Fibroblast of skin of left biceps (primary cell): Measurements from ENCODE around the gene LDLRAP1.

ENCODE experiments used
- DNase-seq, 2 experiments: peaks; one replicate each; pipeline ENCODE4 v3.0.0-alpha.2; 2013; ENCODE audit warnings: low read depth in 2 of 2

Gene LDLRAP1

DNA sequence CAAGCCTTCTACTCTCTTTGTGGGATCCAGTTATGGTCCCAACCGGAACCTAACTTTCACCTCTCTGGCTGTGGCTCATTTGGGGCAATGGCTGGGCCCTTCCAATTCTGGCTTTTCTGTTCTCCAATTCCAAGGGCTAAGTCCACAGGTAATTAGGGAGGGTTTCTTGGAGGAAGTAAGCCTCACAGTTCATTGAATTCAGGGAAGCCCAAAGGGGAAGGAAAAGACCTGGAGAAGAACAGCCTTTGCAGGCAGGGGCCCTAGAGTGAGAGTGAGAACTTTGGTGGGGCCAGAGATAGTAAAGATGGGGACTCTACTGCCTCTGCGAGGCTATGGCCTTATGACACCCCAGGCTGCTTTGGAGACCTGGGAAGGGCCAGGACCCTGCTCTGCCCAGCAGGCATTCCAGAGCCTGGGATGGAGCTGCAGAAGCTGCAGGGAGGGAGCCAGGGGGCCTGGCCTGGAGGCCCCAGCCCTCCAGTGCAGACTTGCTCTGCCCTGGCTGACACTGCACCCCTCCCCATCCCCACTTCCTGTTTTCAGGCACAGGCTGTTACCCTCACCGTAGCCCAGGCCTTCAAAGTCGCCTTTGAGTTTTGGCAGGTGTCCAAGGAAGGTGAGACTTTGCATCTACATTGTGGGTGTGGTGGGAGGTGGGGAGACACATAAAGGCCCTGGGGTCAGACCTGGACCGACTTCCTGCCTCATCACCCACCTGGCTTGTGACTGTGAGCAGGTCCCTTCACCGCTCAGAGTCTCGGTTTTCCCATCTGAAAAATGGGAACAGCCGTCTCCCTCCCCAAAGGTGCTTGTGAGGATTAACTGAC, 18.9 kb downstream of the LDLRAP1 start:
- no peak for DNase-seq

DNA sequence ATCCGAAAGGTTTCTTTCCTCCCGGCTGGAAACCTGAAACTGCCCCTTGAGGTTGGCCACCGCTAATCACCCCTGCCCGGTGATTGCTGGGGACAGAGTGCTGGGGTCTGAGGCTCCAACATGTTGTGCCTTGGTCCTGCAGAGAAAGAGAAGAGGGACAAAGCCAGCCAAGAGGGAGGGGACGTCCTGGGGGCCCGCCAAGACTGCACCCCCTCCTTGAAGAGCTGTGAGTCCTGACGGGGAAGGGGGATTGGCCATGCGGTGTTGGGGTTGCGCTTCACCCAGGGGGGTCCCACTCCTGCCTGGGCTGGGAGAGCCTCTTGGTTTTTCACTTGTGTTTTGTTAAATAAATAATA, 19.5 kb downstream of the LDLRAP1 start:
- DNase-seq = no peak

GRCh38 chr1:25563330-25564215, 20.2 kb downstream of the LDLRAP1 start:
- DNase-seq = no peak

DNA sequence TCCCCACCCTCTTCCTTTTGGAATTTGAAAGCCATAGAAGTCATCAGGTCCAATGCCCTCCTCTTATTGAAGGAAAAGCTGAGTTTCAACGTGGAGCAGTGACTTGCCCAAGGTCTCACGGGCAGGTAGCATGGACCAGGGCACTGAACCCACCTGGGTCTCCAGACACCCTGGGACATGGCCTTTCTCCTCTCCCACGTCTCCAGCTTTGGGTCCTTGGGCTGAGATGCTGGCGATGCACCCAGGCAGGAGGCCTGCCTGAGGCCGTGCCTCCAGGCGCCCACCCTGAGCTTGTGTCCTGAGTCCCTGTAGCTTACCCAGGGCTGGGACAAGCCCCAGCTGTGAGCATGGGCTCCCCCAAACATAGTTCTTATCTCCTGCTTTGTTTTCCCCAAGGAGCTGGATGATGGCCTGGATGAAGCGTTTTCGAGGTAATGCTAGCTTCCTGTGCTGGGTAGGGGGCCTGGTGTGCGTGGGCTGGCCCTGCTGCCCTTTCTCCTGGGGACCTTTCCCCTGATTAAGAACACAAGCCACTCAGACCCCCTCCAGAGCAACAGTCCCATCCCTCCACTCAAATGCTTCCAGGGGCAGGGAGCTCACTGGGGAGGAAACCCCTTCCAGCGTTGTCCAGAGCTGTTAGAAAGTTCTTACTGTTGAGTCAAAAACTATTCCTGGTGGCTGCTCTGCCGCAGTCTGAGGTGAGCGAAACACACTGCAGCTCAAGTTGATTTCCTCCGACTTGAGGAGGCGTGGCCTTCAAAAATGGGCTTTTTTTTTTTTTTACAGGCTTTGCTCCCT, 21.6 kb downstream of the LDLRAP1 start:
- no peak for DNase-seq

DNA sequence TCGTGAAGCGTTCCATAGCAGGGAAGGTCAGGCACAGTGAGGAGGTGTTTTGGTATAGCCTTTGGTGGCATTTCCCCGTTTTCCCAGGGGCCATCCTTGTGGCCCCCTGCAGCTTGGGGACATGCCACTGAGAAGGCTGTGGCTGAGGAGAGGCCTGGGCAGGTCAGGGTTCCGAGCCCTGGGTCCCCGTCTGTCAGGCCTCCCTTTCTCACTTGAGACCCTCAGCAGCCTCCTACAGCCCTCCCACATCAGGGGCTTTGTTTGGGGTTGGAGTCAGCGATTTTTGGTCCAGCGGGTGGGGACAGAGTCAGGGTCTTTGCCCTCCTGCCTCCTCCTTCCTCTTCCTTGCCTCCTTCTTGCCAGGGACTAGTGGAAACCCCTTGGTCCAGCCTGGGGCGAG, 22.2 kb downstream of the LDLRAP1 start:
- DNase-seq = no peak

DNA sequence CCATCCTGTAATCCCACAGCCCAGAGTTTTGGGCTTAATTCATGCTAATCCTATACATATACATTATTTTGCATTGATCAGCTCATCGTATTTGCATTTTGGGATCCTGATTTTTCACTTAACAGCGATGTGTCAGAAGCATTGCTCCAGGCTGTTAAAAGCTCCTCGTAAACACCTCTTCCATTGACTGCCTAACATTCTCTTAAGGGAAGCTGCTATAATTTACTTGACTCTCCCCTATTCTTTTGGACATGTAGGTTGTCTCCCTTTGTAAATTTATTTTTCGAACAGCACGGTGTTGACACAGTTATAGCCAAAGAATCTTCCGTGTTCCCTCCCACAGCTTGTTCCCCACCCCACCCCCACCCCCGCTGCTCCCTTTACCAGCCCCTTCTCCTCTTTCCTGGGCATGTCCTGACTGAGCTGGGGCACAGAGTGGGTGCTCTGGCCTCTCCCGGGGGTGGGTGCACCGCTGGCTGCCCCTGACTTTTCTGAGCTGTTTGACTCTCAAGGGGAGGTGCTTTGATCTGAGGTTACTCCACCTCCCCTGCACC, 22.8 kb downstream of the LDLRAP1 start:
- no peak for DNase-seq

GRCh38 chr1:25566730-25567341, 23.4 kb downstream of the LDLRAP1 start:
- peak; percentile 62 to 68 for DNase-seq

DNA sequence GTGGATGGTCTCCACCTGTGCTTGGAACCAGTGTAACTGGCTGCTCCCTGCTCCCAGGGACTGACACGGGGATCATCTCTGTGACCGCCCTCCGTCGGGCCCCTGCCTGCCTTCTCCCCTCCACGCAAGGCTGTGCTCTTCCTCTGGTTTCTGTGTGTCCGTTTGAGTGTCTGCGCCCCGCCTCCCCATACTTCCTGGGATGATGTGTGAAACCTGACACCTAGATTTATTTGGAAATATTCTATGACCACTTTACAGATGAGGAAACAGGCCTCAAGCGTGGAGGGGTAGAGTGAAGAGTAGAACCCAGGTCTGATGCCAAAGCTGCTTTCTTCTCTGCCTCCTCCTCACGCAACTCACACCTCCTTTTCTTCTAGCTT, 24.3 kb downstream of the LDLRAP1 start:
- no peak for DNase-seq

DNA sequence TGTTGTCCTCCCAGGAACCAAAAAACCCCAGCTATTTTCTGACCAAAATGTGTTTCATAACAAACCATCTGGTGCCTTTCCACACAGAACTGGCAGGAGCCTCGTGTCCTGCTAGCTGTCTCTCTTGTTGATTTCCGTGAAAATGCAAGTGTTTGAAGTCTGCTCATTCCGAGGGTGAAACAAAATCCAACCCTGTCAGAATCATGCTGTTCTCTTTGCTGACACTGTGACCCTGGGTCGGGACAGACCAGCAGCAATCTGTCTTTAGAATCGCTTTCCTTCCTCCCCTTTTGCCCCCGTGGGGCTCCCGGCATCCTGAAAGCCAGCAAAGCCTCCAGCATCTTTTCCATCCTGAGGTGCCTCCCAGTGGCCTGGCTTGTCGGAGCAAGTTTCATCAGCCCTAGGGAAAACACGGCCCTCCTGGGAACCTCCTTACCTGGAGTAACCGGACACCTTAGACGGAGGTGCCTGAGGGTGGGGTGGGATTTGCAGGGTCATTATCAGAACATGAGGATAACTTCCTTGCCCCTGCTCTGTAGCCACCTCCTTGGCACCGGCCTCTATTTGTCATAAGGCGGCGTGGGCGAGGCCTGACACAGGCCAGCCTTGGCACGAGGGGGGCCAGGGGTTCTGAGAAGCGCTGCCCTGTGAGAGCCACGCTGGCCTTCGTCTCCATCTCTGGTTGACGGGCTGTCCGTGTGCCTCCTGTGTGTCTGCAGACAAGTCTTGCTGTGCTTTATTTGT, 24.9 kb downstream of the LDLRAP1 start:
- DNase-seq = peak in 1 of 2 experiments; percentile 18

DNA sequence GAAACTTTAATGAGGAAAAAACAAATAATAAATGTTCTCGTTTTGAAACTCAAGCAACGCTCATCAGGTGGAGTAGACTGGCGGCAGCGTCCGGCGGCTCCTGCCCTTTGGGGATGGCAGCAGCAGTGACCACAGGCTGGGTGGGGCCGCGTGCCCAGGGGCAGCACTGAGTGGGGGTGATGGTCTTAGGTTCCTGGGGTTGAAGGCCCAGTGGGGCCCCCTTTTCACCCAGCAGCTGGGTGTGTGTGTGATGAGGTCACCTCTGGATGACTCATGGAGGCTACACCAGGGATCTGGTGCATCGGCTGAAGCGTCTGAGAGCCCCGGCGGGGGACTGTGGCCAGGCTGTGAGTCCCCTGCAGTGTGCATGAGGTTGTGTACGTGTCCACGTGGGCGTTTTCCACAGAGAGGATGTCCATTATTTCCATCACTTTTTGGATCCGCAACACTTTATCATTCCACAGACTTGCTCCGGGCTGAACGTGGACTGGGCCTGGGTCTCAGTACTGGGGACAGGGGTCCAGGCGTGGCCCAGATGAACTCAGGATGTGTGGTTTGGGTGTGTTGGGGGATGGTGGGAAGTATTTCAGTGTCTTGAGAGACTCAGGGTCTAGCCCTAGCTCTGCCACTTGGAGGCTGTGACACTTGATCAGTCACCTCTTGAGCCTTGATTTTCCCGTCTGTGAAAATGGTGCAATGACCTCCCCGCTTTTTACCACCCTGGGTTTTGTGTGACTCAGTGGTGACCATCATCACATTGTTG, 25.6 kb downstream of the LDLRAP1 start:
- peak; percentile 26 to 30 for DNase-seq

GRCh38 chr1:25569597-25570396, 26.4 kb downstream of the LDLRAP1 start:
- no peak for DNase-seq

DNA sequence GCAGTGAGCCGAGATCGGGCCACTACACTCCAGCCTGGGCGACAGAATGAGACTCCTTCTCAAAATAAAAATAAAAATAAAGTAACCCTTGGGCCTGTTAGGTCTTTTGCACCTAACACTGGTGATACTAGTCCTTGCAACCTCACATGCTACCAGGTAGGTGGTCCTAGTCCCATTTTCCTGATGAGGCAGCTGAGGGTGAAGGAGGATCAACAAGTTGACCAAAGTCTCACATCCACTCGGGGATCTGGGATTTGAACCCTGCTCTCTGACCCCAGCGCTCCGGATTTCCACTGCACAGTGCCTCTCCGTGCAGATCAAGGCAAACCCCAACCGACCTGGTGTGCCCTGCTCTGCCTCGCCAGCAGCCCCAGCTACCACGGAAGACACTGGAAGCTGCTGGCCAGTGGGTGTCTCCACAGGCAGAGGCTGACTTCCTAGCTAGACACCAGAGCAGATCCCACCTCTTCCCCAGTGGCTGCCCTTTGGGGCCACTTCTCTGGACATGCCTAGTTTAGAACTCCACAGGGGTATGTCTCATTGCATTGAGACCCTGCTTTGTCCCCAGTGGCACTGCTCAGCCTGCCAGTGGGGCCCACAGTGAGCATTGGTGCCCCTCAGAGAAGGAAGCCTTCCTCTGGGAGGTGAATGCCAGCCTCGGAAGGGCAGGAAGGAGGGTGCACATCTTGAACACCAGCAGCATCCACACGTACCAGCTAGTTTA, 27.6 kb downstream of the LDLRAP1 start:
- no peak for DNase-seq

- no peak for DNase-seq
Measured at GRCh38 chr1:25571522-25571970, 28.1 kb downstream of the LDLRAP1 start.

DNA sequence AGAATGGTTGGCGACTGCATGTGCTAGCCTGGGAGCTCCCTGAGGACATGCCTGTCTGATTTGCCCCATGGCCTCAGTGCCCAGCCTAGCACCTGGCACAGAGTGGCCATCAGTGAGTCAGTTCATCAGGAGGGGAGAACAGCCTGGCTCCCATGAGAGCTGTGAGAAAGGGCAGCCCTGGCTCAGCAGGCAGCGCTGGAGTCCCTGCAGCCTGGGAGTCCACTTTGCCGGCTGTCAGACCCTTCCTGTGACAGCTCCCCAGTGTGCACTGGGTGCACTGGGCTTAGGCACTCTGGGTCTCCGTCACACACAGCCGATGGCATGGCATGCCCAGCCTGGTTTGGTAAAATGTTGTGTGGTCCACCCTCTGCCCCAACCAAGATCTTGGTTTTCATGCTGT, 28.7 kb downstream of the LDLRAP1 start:
- no peak for DNase-seq

GRCh38 chr1:25572708-25573590, 29.5 kb downstream of the LDLRAP1 start:
- DNase-seq = no peak

DNA sequence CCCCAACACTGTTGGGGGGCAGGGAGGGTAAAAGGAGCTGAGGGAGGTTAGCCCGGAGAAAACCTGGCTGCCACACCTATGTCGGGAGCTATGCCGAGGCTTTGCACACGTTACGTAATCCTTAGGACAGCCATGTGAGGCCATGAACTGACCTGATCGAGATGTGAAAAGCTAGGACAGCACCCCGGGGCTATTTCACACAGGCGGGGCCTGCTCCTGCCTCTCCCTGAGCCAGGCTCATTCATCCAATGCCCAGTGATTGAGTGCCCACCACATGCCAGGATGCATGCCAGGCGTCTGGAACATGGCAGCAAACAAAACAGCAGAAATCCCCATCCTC, 30.2 kb downstream of the LDLRAP1 start:
- DNase-seq = no peak

DNA sequence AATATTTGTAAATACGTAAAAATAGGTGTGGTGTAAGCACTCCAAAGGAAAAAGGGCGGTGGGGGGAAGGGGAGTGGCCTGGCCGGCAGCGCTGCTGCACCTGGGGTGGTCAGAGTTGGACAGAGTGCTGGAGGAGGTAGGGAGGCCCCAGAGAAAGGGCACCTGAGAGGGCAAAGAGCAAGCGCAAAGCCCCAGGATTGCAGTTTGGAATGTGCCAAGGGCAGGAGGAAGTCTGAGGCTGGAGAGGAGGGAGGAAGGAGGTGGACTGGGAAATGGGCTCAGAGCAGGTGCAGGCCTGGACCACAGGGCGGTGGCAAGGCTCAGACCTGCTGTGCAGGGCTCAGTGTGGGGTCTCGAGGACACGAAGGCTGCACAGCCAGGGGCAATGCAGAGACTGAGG, 30.6 kb downstream of the LDLRAP1 start:
- DNase-seq = no peak
